Measurements from ENCODE around the gene DRD3. TPM values are rescaled to one million over a fixed set of nuclear protein-coding genes. Genes with fewer than 3 reads are reported as not detected.

Gene DRD3
- total and polyA plus RNA-seq, 12 donors = not detected

DNA sequence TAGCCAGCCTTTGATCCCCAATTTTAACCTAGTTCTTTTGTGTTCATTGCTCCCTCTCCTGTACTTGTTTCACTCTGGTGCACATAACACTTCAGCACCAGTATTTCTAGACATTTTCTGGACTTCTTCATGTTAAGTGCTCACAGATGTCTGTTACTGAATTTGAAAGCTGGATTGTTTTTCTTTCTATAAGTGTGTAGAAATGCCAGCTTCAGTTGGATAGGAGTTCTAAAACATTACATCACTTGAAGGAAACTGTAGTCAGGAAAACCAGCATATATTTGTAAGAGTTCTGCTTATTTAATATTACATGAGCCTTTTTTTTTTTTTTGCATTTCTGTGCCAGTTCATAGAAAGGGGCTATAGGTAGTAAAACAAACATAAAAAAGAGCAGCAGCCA lies 100.7 kb downstream of the DRD3 start:
- DNase-seq = no peak
- Histone ChIP-seq H3K27me3 (no peaks in the 10 kb centered on the region), H3K4me1 (replicated peaks in 1 of 2) (no peaks in the 10 kb centered on the region), H3K9me3 (replicated peaks in 1 of 3) (no peaks in the 10 kb centered on the region), H3K4me3 (no peak overlapping the region), H3K27ac (no peak overlapping the region), H3K36me3 (replicated peaks in 1 of 2) (peaks cover 0 to 30% of the 10 kb centered on the region in 2 donors)
- TF ChIP-seq POLR2A (IDR thresholded peaks at IDR 0.05) = no peak
- TF ChIP-seq, protein P1, sequence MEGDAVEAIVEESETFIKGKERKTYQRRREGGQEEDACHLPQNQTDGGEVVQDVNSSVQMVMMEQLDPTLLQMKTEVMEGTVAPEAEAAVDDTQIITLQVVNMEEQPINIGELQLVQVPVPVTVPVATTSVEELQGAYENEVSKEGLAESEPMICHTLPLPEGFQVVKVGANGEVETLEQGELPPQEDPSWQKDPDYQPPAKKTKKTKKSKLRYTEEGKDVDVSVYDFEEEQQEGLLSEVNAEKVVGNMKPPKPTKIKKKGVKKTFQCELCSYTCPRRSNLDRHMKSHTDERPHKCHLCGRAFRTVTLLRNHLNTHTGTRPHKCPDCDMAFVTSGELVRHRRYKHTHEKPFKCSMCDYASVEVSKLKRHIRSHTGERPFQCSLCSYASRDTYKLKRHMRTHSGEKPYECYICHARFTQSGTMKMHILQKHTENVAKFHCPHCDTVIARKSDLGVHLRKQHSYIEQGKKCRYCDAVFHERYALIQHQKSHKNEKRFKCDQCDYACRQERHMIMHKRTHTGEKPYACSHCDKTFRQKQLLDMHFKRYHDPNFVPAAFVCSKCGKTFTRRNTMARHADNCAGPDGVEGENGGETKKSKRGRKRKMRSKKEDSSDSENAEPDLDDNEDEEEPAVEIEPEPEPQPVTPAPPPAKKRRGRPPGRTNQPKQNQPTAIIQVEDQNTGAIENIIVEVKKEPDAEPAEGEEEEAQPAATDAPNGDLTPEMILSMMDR (IDR thresholded peaks at IDR 0.05) = no peak
- intact Hi-C loops (cut with DNase I) = no loop called here

Other genes starting within 250 kb of the DRD3 start
- 1 to 10 TPM in 8 of 9 donors, under 1 TPM in 1; 0.24 to 4.2 (median 2.0) TPM for gene ZDHHC23, start 231.0 kb downstream of the DRD3 start, total RNA-seq
- gene ZDHHC23, start 231.0 kb downstream of the DRD3 start, polyA plus RNA-seq = 1 to 10 TPM in 1 of 3 donors, under 1 TPM in 2; 0.72 to 2.3 (median 0.74) TPM
- 1 to 10 TPM in 8 of 9 donors, under 1 TPM in 1; 0.60 to 8.7 (median 4.2) TPM for gene CCDC191, start 122.5 kb downstream of the DRD3 start, total RNA-seq
- 10 to 100 TPM in 1 of 3 donors, 1 to 10 TPM in 2; 3.7 to 13.1 (median 7.7) TPM for gene CCDC191, start 122.5 kb downstream of the DRD3 start, polyA plus RNA-seq
- gene QTRT2, start 122.3 kb downstream of the DRD3 start, total RNA-seq = 10 to 100 TPM; 11.0 to 45.5 (median 22.6) TPM
- 10 to 100 TPM in 1 of 3 donors, 1 to 10 TPM in 2; 6.9 to 35.8 (median 8.2) TPM for gene QTRT2, start 122.3 kb downstream of the DRD3 start, polyA plus RNA-seq
- gene ZNF80, start 58.5 kb upstream of the DRD3 start, total RNA-seq = not detected
- gene ZNF80, start 58.5 kb upstream of the DRD3 start, polyA plus RNA-seq = under 1 TPM in 1 of 3 donors, not detected in 2; 0.03 TPM
- under 1 TPM in 6 of 9 donors, not detected in 3; 0.06 to 0.61 (median 0.25) TPM for gene TIGIT, start 115.0 kb upstream of the DRD3 start, total RNA-seq
- under 1 TPM; 0.05 to 0.24 (median 0.13) TPM for gene TIGIT, start 115.0 kb upstream of the DRD3 start, polyA plus RNA-seq

All from adrenal gland (tissue), 12 donors.